GM19467 (cell line): ENCODE data around the gene MVP.
"Not testable (repeated sequence)": the region's sequence is repeated elsewhere in the genome, so short reads cannot be mapped to it uniquely, and the experiment has no call there.

ENCODE experiments used
- ATAC-seq: cut with Tn5 transposase; IDR thresholded peaks from one replicate; pipeline ENCODE4 v1.9.1; 2021; ENCODE audit warnings: mild to moderate bottlenecking, moderate library complexity; ENCODE audit not compliant: unreplicated experiment

Gene MVP

GRCh38 chr16:29820271-29820701 is at the start of gene MVP:
Gene MVP, plus strand, starts transcription at chr16:29820462. Its CDS starts 10,088 bp downstream, at chr16:29830550.
- ATAC-seq: no peak

- ATAC-seq: not testable (repeated sequence)
Observed at GRCh38 chr16:29772330-29772729, 47.9 kb upstream of the MVP start.

GRCh38 chr16:29774730-29775129 is 45.5 kb upstream of the MVP start:
- no peak for ATAC-seq

GRCh38 chr16:29775742-29776408 is 44.4 kb upstream of the MVP start:
- no peak for ATAC-seq

- ATAC-seq: no peak
Observed at GRCh38 chr16:29777576-29778350, 42.5 kb upstream of the MVP start, which contains the start of gene ZG16. Gene ZG16, plus strand, starts transcription at chr16:29778256. Its CDS starts 1,011 bp downstream, at chr16:29779267.

GRCh38 chr16:29779474-29779873 is 40.8 kb upstream of the MVP start:
- ATAC-seq: no peak

GRCh38 chr16:29783094-29783953 is 36.9 kb upstream of the MVP start:
- ATAC-seq: not testable (repeated sequence)

GRCh38 chr16:29784157-29784556 is 36.1 kb upstream of the MVP start:
- ATAC-seq: no peak

GRCh38 chr16:29784901-29785500 is 35.3 kb upstream of the MVP start:
- no peak for ATAC-seq

- not testable (repeated sequence) for ATAC-seq
Observed at GRCh38 chr16:29787155-29787554, 33.1 kb upstream of the MVP start.

- no peak for ATAC-seq
Observed at GRCh38 chr16:29789775-29790182, 30.5 kb upstream of the MVP start.

GRCh38 chr16:29790183-29790948 is 29.9 kb upstream of the MVP start, which contains the start of gene KIF22:
Gene KIF22, plus strand, starts transcription at chr16:29790751. Its CDS starts 9 bp downstream, at chr16:29790760.
- peak; percentile 94 for ATAC-seq

GRCh38 chr16:29790949-29791844 is 29.1 kb upstream of the MVP start:
- ATAC-seq: no peak

GRCh38 chr16:29791845-29792807 is 28.1 kb upstream of the MVP start:
- no peak for ATAC-seq

- ATAC-seq: not testable (repeated sequence)
Observed at GRCh38 chr16:29793153-29793552, 27.1 kb upstream of the MVP start.

- ATAC-seq: no peak
Observed at GRCh38 chr16:29794231-29794710, 26.0 kb upstream of the MVP start.

- ATAC-seq: no peak
Observed at GRCh38 chr16:29802416-29802935, 17.8 kb upstream of the MVP start.
